ENCODE results near the gene CCDC30. TPM values are rescaled to one million over a fixed set of nuclear protein-coding genes. Genes with fewer than 3 reads are reported as not detected.
"Not testable (repeated sequence)": the region's sequence is repeated elsewhere in the genome, so short reads cannot be mapped to it uniquely, and the experiment has no call there.

The CCDC30 gene
- total RNA-seq, 4 donors from 2014 or later = 1.5 to 11.0 (median 6.0) TPM

- TF ChIP-seq, protein P1, sequence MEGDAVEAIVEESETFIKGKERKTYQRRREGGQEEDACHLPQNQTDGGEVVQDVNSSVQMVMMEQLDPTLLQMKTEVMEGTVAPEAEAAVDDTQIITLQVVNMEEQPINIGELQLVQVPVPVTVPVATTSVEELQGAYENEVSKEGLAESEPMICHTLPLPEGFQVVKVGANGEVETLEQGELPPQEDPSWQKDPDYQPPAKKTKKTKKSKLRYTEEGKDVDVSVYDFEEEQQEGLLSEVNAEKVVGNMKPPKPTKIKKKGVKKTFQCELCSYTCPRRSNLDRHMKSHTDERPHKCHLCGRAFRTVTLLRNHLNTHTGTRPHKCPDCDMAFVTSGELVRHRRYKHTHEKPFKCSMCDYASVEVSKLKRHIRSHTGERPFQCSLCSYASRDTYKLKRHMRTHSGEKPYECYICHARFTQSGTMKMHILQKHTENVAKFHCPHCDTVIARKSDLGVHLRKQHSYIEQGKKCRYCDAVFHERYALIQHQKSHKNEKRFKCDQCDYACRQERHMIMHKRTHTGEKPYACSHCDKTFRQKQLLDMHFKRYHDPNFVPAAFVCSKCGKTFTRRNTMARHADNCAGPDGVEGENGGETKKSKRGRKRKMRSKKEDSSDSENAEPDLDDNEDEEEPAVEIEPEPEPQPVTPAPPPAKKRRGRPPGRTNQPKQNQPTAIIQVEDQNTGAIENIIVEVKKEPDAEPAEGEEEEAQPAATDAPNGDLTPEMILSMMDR (IDR thresholded peaks at IDR 0.05) = peak in 1 of 4 experiments; percentile 2
- intact Hi-C loops (cut with DNase I; ENCODE audit: low total_unique reads); H3K4me1 ChIP-seq; H3K36me3 ChIP-seq; H3K27ac ChIP-seq; DNase-seq; H3K4me3 ChIP-seq; H3K27me3 ChIP-seq: not testable (repeated sequence)
- H3K9me3 ChIP-seq = peaks cover 0 to 16% of the 10 kb centered on the region in 2 donors
These were observed 48.6 kb downstream of the CCDC30 start for GRCh38 chr1:42511581-42512155.

- no peak for TF ChIP-seq POLR2A (IDR thresholded peaks at IDR 0.05)
- TF ChIP-seq, protein P1 (IDR thresholded peaks at IDR 0.05) = no peak
- H3K4me3 ChIP-seq = no peak overlapping the region
- no peaks in the 10 kb centered on the region for H3K4me1 ChIP-seq
- intact Hi-C loops (cut with DNase I; ENCODE audit: low total_unique reads) = no loop called here
- H3K36me3 ChIP-seq = peaks cover 0 to 3% of the 10 kb centered on the region in 2 donors
- H3K27me3 ChIP-seq = no peaks in the 10 kb centered on the region
- DNase-seq = no peak
- no peak overlapping the region for H3K27ac ChIP-seq
- peaks cover 0 to 11% of the 10 kb centered on the region in 2 donors for H3K9me3 ChIP-seq
These were observed 55.8 kb downstream of the CCDC30 start for GRCh38 chr1:42518908-42519307.

GRCh38 chr1:42523171-42523570 lies 60.1 kb downstream of the CCDC30 start:
- intact Hi-C loops (cut with DNase I; ENCODE audit: low total_unique reads) = no loop called here
- H3K36me3 ChIP-seq = peaks cover 0 to 3% of the 10 kb centered on the region in 2 donors
- no peak overlapping the region for H3K27ac ChIP-seq
- no peaks in the 10 kb centered on the region for H3K27me3 ChIP-seq
- no peaks in the 10 kb centered on the region for H3K4me1 ChIP-seq
- DNase-seq = no peak
- no peak for TF ChIP-seq POLR2A (IDR thresholded peaks at IDR 0.05)
- TF ChIP-seq, protein P1 (IDR thresholded peaks at IDR 0.05) = no peak
- H3K4me3 ChIP-seq = no peak overlapping the region
- H3K9me3 ChIP-seq = no peaks in the 10 kb centered on the region

DNA sequence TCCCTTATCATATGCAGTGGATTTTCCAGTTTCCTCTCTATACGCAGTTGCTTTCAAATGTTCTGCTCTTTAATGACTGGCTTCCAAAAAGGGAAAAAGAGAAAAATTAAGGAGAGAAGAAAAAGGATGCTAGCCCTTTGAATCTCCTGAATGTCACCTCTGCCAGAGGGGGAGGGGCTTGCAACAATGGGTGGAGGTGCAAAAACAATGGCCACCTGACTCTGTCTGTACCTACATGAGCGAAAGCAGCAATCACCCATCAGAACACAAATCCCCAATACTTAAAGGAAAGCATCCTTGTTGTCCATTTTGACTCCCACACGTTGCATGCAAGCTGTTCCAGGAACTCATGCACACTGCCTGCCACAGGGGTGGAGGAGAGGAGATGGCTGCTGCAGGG lies 61.2 kb downstream of the CCDC30 start:
- no peaks in the 10 kb centered on the region for H3K27me3 ChIP-seq
- intact Hi-C loops (cut with DNase I; ENCODE audit: low total_unique reads) = no loop called here
- no peak overlapping the region for H3K4me3 ChIP-seq
- no peaks in the 10 kb centered on the region for H3K4me1 ChIP-seq
- H3K36me3 ChIP-seq = peaks cover 0 to 3% of the 10 kb centered on the region in 2 donors
- no peak for TF ChIP-seq POLR2A (IDR thresholded peaks at IDR 0.05)
- TF ChIP-seq, protein P1 (IDR thresholded peaks at IDR 0.05) = no peak
- no peak for DNase-seq
- H3K27ac ChIP-seq = no peak overlapping the region
- no peaks in the 10 kb centered on the region for H3K9me3 ChIP-seq

DNA sequence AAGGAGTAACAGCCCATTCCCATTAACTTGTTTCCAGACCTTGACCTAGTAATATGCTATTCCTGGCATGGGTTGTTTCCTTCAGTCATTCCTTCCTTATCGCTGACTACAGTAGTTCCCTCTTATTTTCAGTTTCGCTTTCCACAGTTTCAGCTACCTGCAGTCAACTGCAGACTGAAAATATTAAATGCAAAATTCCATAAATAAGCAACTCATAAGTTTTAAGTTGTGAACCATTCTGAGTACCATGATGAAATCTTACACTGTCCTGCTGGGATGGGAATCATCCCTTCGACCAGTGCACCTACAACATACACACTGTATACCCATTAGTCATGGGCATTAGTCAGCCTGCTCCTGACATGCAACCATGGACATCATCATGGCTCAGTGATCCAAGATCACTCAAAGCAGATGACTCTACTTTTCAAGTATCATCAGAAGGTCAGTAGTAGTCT lies 66.7 kb downstream of the CCDC30 start:
- no peak for TF ChIP-seq POLR2A (IDR thresholded peaks at IDR 0.05)
- TF ChIP-seq, protein P1 (IDR thresholded peaks at IDR 0.05) = no peak
- Histone ChIP-seq H3K9me3 (no peaks in the 10 kb centered on the region), H3K36me3 (no peaks in the 10 kb centered on the region), H3K4me3 (no peak overlapping the region), H3K4me1 (no peaks in the 10 kb centered on the region), H3K27ac (no peak overlapping the region), H3K27me3 (no peaks in the 10 kb centered on the region)
- intact Hi-C loops (cut with DNase I; ENCODE audit: low total_unique reads) = no loop called here
- DNase-seq = no peak

Measured in uterus (tissue), 4 donors.